ENCODE data around the gene KLHL29. TPM values are rescaled to one million over a fixed set of nuclear protein-coding genes. Genes with fewer than 3 reads are reported as not detected.

Gene KLHL29
- total RNA-seq, 2 experiments from 2014 or later = 2.9 to 3.5 TPM

DNA sequence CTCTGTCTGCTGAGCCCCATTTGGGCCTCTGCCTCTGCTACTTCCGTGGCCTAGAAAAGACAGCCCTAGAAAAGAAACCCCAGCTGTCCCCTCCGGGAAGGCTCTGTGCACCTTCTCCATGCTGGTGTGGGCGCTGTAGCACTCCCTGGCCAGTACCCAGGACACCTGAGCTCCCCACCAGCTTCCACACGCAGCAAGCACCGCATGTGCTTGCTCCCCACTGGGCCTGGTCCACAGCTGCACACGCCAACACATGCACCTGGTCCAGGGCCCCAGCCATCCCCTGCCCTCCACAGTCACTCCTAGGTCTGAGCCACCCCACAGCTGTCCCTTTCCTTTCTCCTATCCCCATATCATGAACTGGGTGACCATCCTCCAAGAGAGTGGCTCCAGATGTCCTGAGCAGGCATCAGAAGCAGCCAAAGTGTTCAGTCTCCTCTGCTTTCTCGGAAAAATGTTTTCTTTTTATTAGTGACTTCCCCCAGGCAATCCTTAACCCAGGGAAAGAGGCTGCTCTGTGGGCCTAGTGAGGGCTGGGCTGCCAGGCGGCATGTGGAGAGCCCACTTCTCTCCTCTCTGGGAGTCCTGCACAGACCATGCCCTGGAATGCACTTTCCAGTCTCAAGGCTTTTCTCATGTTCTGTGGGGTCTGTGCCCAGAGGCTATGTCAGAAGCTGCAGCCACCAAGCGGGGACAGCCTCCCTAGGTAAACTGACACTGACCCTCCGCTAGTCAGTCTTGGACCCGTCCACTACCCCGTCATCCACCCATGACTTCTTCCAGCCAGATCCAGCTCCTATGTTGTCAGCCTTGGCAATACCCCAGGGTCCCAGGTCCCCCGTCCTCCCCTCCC lies 133.7 kb downstream of the KLHL29 start:
- no peaks in the 10 kb centered on the region for H3K9me3 Mint-ChIP-seq
- H3K27me3 Mint-ChIP-seq = peaks cover 22% of the 10 kb centered on the region
- H3K4me1 Mint-ChIP-seq = peaks cover 3% of the 10 kb centered on the region
- H3K27ac Mint-ChIP-seq = no peak overlapping the region
- no peaks in the 10 kb centered on the region for H3K36me3 Mint-ChIP-seq (ENCODE audit: low read depth)
- H3K4me3 Mint-ChIP-seq = no peak overlapping the region
- DNase-seq = no peak
- ChIA-PET POLR2A (no interaction called here), CTCF (interaction anchor here (0.7 to 1.3 kb wide), 2 partner anchors 8 to 14 kb away, joined by 3 to 4 read pairs; no protein-coding TSS in a partner anchor)

DNA sequence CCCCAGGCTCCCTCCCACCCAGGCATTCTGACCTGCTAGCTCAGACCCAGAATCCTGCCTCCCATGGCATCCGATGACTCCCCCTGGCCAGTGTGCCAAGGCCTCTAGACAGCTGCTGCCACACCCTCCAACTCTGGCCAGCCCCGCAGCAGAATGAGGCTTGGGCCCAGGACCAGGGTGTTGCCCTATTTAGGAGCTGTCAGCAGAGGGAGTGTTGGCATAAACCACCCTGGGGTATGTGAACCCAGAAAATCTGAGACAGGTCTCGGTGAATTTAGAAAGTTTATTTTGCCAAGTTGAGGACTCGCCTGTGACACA lies 134.3 kb downstream of the KLHL29 start:
- Mint-ChIP-seq H3K36me3 (ENCODE audit: low read depth) (no peaks in the 10 kb centered on the region), H3K27ac (no peak overlapping the region), H3K9me3 (no peaks in the 10 kb centered on the region), H3K4me1 (peaks cover 3% of the 10 kb centered on the region), H3K4me3 (no peak overlapping the region), H3K27me3 (peaks cover 21% of the 10 kb centered on the region)
- CTCF ChIA-PET = interaction anchor here (0.7 to 1.3 kb wide), 2 partner anchors 8 to 15 kb away, joined by 3 to 4 read pairs; no protein-coding TSS in a partner anchor
- POLR2A ChIA-PET = no interaction called here
- DNase-seq = no peak

DNA sequence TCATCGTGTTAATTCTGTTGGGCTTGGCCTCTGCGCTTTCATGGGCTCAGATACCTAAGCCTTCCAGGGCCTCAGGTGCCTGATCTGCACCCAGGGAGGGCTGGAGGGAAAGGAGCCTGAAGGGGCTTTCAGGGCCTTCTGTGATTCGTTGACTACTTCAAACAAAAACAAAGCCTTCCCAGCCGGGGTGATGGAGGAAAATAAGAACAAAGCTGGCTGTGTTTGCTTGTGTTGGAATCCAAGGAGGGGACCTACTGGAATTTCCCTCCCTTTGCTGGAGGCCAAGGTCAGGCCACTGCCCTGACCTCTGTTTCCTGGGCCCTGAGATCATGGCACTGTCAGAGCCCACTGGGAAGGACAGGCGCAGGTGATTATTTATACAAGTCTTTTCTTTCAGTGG lies 135.3 kb downstream of the KLHL29 start:
- Mint-ChIP-seq H3K27me3 (peaks cover 12% of the 10 kb centered on the region), H3K4me3 (no peak overlapping the region), H3K36me3 (ENCODE audit: low read depth) (no peaks in the 10 kb centered on the region), H3K4me1 (peaks cover 3% of the 10 kb centered on the region), H3K9me3 (no peaks in the 10 kb centered on the region), H3K27ac (no peak overlapping the region)
- ChIA-PET POLR2A (no interaction called here), CTCF (no interaction called here)
- no peak for DNase-seq

DNA sequence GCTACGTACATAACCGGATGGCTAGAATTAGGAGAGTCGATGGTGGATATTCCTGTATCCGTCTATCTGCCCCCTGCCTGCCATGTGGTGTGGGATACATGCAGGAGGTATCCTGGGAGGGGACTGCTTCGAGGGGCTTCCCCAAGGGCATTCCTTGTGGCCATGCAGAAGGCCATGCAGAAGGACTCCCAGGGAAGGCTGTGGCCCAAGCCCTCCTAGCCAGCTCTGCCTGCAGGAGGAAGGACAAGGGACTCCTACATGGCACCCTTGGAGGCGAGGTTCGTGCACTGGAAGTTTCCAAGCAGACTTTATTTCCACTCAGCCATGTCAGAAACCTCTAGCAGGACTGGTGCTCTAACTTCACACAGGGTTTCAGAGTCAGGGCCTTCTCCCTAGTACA lies 136.1 kb downstream of the KLHL29 start:
- POLR2A ChIA-PET = no interaction called here
- CTCF ChIA-PET = interaction anchor here (2.9 kb wide), 1 partner anchor 12 kb away, joined by 9 read pairs; no protein-coding TSS in a partner anchor
- H3K27me3 Mint-ChIP-seq = peaks cover 9% of the 10 kb centered on the region
- no peaks in the 10 kb centered on the region for H3K36me3 Mint-ChIP-seq (ENCODE audit: low read depth)
- H3K4me1 Mint-ChIP-seq = peaks cover 4% of the 10 kb centered on the region
- H3K27ac Mint-ChIP-seq = no peak overlapping the region
- no peak for DNase-seq
- no peak overlapping the region for H3K4me3 Mint-ChIP-seq
- H3K9me3 Mint-ChIP-seq = no peaks in the 10 kb centered on the region

DNA sequence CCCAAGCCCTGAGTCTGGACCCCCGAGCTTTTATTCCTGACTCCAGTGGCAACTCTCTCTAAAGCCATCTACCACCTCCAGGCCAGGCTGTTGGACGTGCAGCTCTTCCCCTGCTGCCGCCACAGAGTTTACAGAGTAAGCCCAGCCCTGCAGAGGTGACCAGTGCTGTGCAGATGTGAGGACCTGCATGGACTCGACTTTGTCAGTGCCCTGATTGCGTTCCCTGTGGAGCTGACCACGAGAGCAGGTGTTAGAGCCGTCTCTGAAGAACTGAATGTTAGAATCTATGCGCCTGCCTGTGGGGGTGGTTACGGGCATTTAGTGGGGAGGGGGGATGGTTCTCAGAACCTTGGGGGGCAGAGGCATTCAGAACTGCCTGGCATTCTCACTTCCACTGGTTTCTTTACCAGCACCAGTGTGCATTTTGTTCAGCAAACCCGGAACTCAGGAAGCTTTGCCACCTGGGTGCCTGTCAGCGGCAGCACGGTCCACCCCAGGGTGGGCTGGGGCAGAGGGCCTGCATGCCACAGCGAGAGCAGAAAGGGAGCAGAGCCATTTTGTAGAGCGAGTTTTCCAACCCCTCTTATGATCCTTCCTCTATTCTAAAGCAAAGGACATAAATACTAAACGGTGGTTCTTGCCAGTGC lies 137.9 kb downstream of the KLHL29 start:
- H3K27ac Mint-ChIP-seq = no peak overlapping the region
- peaks cover 2% of the 10 kb centered on the region for H3K27me3 Mint-ChIP-seq
- no peak overlapping the region for H3K4me3 Mint-ChIP-seq
- POLR2A ChIA-PET = no interaction called here
- CTCF ChIA-PET = interaction anchor here (2.9 kb wide), 1 partner anchor 10 kb away, joined by 9 read pairs; no protein-coding TSS in a partner anchor
- H3K9me3 Mint-ChIP-seq = no peaks in the 10 kb centered on the region
- H3K36me3 Mint-ChIP-seq (ENCODE audit: low read depth) = no peaks in the 10 kb centered on the region
- no peak for DNase-seq
- peaks cover 6% of the 10 kb centered on the region for H3K4me1 Mint-ChIP-seq

DNA sequence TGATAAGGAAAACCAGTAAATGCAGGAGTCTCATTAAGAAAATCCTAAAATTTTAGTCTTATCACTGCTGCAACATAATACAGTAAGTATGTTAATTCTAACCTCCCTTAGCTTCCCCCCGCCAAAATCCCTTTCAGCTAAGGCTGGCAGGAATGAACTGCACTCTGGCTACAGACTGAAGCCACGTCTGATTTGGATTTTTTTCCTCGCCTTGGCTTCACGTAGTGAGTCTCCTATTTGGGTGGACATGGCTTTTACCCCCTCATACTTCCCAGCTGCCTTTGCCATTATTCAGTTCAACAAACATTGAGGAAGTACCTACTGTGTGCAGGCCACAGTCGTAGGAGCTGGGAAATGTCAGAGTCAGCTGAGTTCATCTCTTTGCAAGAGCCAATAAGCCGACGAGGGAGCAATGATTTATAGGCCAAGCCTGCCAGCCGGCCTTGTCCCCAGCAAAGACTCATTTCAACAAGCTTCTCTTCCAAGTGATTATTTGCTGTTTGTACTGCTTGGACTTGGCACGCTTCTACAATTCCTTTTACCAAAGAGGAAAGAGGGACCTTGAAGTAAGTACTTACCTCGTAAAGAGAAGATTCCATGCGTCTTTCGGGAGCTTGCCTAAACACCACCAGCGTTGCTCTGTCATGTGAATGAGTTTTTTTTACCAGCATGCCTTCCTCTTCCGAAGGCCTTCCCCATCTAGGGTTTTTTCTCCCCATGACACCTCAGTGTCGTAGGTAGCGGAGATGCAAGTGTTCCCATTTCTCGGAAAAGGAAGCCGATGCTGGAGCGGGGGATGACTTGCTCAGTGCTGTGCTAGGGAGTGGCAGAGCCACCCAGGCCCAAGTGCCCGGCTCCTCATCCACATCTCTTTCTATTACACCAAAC lies 138.6 kb downstream of the KLHL29 start:
- ChIA-PET POLR2A (no interaction called here), CTCF (interaction anchor here (2.9 kb wide), 1 partner anchor 9 kb away, joined by 9 read pairs; no protein-coding TSS in a partner anchor)

DNA sequence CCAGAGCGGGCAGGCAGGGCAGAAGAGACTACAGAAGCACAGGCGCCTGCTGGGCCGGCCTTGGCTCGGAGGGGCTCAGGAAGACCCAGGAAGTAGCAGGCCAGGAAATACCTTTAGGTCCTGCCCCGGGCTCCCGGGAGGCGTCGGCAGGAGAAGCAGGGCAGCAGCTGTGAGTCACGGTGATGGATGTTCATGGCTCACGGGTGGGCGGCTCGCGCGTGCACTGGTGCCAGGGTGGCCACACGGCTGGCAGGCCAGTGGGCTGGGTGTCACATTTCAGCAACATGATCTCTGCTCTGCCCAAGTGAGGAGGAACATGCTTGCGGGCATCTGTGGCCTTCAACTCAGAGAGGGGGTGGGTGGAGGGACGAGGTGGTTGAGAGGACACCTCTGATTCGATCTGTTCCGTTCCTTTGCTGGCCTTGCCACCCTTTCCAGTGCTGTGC lies 139.3 kb downstream of the KLHL29 start:
- peaks cover 2% of the 10 kb centered on the region for H3K27me3 Mint-ChIP-seq
- POLR2A ChIA-PET = no interaction called here

More for the DNA sequence above, 138.6 kb downstream of the KLHL29 start:
- Mint-ChIP-seq H3K27ac (no peak overlapping the region), H3K27me3 (peaks cover 2% of the 10 kb centered on the region), H3K36me3 (ENCODE audit: low read depth) (no peaks in the 10 kb centered on the region), H3K9me3 (no peaks in the 10 kb centered on the region), H3K4me1 (peaks cover 6% of the 10 kb centered on the region), H3K4me3 (no peak overlapping the region)
- no peak for DNase-seq

DNA sequence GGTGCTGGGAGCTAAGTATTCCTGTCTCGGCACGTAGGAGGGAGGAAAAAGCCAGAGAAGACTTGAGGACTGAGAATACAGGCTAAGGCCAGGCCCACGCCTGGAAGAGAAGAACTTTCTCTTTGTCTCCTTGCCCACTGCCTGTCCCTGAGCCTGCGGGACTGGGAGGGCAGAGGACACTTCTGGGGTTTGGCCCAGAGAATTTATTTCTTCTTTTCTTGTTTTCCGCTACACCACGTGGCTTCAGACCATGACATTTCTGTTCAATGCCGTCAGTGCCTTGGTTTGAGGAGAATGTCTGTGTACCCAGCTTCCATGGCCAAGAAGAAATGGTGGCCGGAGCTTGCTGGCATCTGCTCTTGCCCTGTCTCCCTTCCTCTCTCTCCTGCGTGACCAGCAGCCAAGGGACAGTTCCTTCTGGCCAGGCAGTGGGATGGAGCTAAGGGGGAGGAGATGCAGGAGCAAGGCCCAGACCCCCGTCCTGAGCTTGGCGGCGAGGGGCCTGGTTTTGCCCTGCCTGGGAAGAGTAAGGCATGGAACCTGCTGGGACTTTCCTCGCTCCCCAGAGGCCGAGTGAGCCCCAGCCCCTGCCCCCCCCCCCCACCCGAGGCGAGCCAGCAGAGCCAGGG lies 140.3 kb downstream of the KLHL29 start:
- H3K9me3 Mint-ChIP-seq = no peaks in the 10 kb centered on the region
- H3K27me3 Mint-ChIP-seq = no peaks in the 10 kb centered on the region
- no peak overlapping the region for H3K27ac Mint-ChIP-seq
- no peaks in the 10 kb centered on the region for H3K36me3 Mint-ChIP-seq (ENCODE audit: low read depth)
- ChIA-PET POLR2A (interaction anchor here (0.6 kb wide), 1 partner anchor 401 kb away, joined by 3 read pairs; no protein-coding TSS in a partner anchor), CTCF (interaction anchor here (0.6 kb wide), 1 partner anchor 271 kb away, joined by 3 read pairs; no protein-coding TSS in a partner anchor)
- peaks cover 6% of the 10 kb centered on the region for H3K4me1 Mint-ChIP-seq
- H3K4me3 Mint-ChIP-seq = no peak overlapping the region
- DNase-seq = no peak

More for the DNA sequence above, 139.3 kb downstream of the KLHL29 start:
- no peaks in the 10 kb centered on the region for H3K9me3 Mint-ChIP-seq
- no peak overlapping the region for H3K27ac Mint-ChIP-seq
- no peak for DNase-seq
- no peak overlapping the region for H3K4me3 Mint-ChIP-seq
- H3K4me1 Mint-ChIP-seq = peaks cover 6% of the 10 kb centered on the region
- no peaks in the 10 kb centered on the region for H3K36me3 Mint-ChIP-seq (ENCODE audit: low read depth)
- CTCF ChIA-PET = no interaction called here

DNA sequence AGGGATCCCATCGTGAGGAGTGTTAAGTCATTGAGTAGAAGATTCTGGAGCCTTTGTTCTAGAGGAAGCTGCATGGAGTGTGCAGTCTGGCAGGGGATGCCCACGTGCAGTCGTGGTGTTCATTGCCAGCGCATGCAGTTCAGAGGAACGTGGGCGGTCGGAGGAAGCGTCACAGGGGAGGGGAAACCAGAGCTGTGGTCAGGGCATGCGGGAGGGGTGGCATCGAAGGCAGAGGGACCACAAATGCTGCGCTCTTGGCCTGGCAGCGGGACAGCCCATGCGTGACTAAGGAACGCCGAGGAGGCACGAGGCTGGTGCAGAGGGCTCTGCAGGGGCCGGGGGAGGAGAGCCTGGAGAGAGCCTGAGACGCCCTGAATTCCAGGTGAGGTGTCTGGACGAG lies 141.1 kb downstream of the KLHL29 start:
- H3K27me3 Mint-ChIP-seq = no peaks in the 10 kb centered on the region
- no peak for DNase-seq
- POLR2A ChIA-PET = no interaction called here
- no peak overlapping the region for H3K27ac Mint-ChIP-seq
- peaks cover 9% of the 10 kb centered on the region for H3K4me1 Mint-ChIP-seq
- CTCF ChIA-PET = no interaction called here
- H3K4me3 Mint-ChIP-seq = no peak overlapping the region
- H3K36me3 Mint-ChIP-seq (ENCODE audit: low read depth) = no peaks in the 10 kb centered on the region
- H3K9me3 Mint-ChIP-seq = no peaks in the 10 kb centered on the region

DNA sequence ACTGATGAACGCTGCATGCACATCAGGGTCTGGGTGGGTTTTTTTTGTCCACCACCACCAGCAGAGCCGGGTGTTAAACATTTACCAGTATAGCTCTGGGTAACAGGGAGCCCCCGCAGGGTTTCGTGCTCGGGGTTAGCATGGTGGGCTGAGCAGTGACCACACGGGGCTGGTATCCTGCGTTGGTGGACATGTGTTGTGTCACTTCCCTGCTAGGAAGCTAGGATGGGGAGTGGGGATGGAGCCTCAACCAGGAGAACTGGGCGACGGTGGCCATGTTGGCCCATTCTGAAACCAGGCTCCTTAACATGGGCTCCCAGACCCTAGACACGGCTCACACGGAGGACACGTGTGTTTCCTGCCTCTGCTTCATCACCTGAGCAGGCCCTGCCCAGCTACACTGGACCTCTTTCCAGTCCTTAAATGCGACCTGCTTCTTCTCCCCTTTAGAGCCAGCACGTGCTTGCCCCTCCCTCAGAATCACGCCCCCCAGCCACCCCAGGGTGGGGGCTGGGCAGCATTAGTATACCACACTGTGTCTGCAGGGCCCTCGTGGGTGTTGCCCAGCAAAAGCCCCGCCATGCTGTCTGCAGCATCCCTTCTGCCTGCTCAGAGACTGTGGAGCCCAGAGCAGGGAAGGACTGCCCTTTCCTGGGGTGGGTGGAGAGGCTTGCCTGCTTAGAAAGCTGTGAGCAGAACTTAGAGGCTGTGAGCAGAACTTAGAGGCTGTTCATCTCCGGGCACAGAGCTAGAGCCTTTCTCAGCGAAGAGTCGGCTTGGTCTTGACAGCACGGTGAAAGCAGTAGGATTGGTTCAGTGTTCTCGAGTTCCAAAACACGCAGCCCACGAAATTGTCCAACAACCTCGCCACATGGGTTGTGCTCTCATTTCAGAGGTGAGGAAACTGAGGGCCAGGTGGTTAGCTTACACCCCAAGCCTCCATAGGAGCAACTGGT lies 142.1 kb downstream of the KLHL29 start:
- H3K27me3 Mint-ChIP-seq = no peaks in the 10 kb centered on the region
- no peak overlapping the region for H3K27ac Mint-ChIP-seq
- H3K9me3 Mint-ChIP-seq = no peaks in the 10 kb centered on the region
- ChIA-PET CTCF (no interaction called here), POLR2A (no interaction called here)
- H3K36me3 Mint-ChIP-seq (ENCODE audit: low read depth) = no peaks in the 10 kb centered on the region
- H3K4me1 Mint-ChIP-seq = peaks cover 17% of the 10 kb centered on the region
- no peak overlapping the region for H3K4me3 Mint-ChIP-seq
- DNase-seq = no peak

DNA sequence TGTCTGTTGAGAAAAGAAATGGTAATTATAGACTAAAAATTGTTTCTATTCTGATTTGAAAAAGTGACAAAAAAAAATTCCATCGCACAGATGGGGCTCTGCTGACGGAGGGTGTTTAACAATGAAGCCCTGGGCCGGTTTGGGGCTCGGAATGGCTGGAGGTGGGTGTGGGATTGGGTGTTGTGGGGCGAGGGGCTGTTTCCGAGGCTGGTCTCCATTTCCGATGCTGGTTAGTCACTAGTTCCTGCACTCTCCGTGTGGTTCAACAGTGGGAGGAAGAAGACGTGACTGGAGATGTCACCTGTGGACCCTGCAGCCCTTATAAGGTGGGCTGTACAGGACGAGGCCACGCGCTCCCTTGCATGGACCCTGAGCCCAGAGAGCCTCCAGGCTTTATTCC lies 143.2 kb downstream of the KLHL29 start:
- no peak for DNase-seq
- POLR2A ChIA-PET = no interaction called here
- no peak overlapping the region for H3K27ac Mint-ChIP-seq
- no peaks in the 10 kb centered on the region for H3K27me3 Mint-ChIP-seq
- no peak overlapping the region for H3K4me3 Mint-ChIP-seq
- no peaks in the 10 kb centered on the region for H3K9me3 Mint-ChIP-seq
- peaks cover 27% of the 10 kb centered on the region for H3K4me1 Mint-ChIP-seq
- H3K36me3 Mint-ChIP-seq (ENCODE audit: low read depth) = peaks cover 2% of the 10 kb centered on the region
- CTCF ChIA-PET = no interaction called here
